ENCODE results near the gene BBX.
"Not testable (repeated sequence)": the region's sequence is repeated elsewhere in the genome, so short reads cannot be mapped to it uniquely, and the experiment has no call there.

- not testable (repeated sequence) for TF ChIP-seq TBL1XR1 (IDR thresholded peaks at IDR 0.05; ENCODE audit: borderline replicate concordance, low read length, partially characterized antibody); ZNF382 (CRISPR knock-in tag; IDR thresholded peaks at IDR 0.05; ENCODE audit: borderline replicate concordance); MAX (IDR thresholded peaks at IDR 0.05); ZNF816 (CRISPR knock-in tag; IDR thresholded peaks at IDR 0.05; ENCODE audit: borderline replicate concordance); ZNF678 (CRISPR knock-in tag; IDR thresholded peaks at IDR 0.05); FOXO1 (CRISPR knock-in tag; IDR thresholded peaks at IDR 0.05); POLR2A (IDR thresholded peaks at IDR 0.05; ENCODE audit: insufficient read depth in 1 of 2, low read depth in 2 of 2, low read length in 2 of 2); IKZF1 (IDR thresholded peaks at IDR 0.05); ZNF274 (CRISPR knock-in tag; IDR thresholded peaks at IDR 0.05)
- TF ChIP-seq, protein P1, sequence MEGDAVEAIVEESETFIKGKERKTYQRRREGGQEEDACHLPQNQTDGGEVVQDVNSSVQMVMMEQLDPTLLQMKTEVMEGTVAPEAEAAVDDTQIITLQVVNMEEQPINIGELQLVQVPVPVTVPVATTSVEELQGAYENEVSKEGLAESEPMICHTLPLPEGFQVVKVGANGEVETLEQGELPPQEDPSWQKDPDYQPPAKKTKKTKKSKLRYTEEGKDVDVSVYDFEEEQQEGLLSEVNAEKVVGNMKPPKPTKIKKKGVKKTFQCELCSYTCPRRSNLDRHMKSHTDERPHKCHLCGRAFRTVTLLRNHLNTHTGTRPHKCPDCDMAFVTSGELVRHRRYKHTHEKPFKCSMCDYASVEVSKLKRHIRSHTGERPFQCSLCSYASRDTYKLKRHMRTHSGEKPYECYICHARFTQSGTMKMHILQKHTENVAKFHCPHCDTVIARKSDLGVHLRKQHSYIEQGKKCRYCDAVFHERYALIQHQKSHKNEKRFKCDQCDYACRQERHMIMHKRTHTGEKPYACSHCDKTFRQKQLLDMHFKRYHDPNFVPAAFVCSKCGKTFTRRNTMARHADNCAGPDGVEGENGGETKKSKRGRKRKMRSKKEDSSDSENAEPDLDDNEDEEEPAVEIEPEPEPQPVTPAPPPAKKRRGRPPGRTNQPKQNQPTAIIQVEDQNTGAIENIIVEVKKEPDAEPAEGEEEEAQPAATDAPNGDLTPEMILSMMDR (CRISPR knock-in tag; IDR thresholded peaks at IDR 0.05), result not testable (repeated sequence)
- TF ChIP-seq, protein P2, sequence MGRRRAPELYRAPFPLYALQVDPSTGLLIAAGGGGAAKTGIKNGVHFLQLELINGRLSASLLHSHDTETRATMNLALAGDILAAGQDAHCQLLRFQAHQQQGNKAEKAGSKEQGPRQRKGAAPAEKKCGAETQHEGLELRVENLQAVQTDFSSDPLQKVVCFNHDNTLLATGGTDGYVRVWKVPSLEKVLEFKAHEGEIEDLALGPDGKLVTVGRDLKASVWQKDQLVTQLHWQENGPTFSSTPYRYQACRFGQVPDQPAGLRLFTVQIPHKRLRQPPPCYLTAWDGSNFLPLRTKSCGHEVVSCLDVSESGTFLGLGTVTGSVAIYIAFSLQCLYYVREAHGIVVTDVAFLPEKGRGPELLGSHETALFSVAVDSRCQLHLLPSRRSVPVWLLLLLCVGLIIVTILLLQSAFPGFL (CRISPR knock-in tag; IDR thresholded peaks at IDR 0.05), result not testable (repeated sequence)
Observed at GRCh38 chr3:107571492-107571891, 48.7 kb downstream of the BBX start.
